Effector memory CD4-positive, alpha-beta T cell (primary cell): ENCODE results near the gene CYP21A2.
"Not testable (repeated sequence)": the region's sequence is repeated elsewhere in the genome, so short reads cannot be mapped to it uniquely, and the experiment has no call there.

Experiments
- DNase-seq, 3 donors: peaks; one replicate each; pipeline ENCODE4 v3.0.0-alpha.2; 2020
- H3K27ac ChIP-seq: 2 replicates; pipeline ENCODE4 v1.7.0; 2013; ENCODE audit warnings: mild to moderate bottlenecking, low read length, moderate library complexity; ENCODE audit not compliant: insufficient read depth, poor library complexity, severe bottlenecking
- H3K27me3 ChIP-seq: replicated peaks from 2 replicates; pipeline ENCODE4 v1.7.0; 2013; ENCODE audit warnings: mild to moderate bottlenecking, low read length; ENCODE audit not compliant: insufficient read depth, control insufficient read depth, poor library complexity, severe bottlenecking
- H3K36me3 ChIP-seq: 2 replicates; pipeline ENCODE4 v1.7.0; 2013; ENCODE audit warnings: mild to moderate bottlenecking, low read length, moderate library complexity; ENCODE audit not compliant: control insufficient read depth, insufficient read depth
- H3K4me1 ChIP-seq: 2 replicates; pipeline ENCODE4 v1.7.0; 2013; ENCODE audit warnings: low read length, mild to moderate bottlenecking; ENCODE audit not compliant: control insufficient read depth, insufficient read depth, poor library complexity, severe bottlenecking
- H3K4me3 ChIP-seq: 2 replicates; pipeline ENCODE4 v1.7.0; 2013; ENCODE audit warnings: low read length, low read depth, mild to moderate bottlenecking; ENCODE audit not compliant: insufficient read depth, poor library complexity, severe bottlenecking
- H3K9me3 ChIP-seq: 2 replicates; pipeline ENCODE4 v1.7.0; 2013; ENCODE audit warnings: mild to moderate bottlenecking, low read length, moderate library complexity; ENCODE audit not compliant: control insufficient read depth
- total RNA-seq, 3 donors: gene quantifications; one replicate each; lab custom pipeline; 2026; lab: John Stamatoyannopoulos, UW

CYP21A2 gene
- 0 to 0.17 (median 0) reads per million in 3 donors for total RNA-seq

DNA sequence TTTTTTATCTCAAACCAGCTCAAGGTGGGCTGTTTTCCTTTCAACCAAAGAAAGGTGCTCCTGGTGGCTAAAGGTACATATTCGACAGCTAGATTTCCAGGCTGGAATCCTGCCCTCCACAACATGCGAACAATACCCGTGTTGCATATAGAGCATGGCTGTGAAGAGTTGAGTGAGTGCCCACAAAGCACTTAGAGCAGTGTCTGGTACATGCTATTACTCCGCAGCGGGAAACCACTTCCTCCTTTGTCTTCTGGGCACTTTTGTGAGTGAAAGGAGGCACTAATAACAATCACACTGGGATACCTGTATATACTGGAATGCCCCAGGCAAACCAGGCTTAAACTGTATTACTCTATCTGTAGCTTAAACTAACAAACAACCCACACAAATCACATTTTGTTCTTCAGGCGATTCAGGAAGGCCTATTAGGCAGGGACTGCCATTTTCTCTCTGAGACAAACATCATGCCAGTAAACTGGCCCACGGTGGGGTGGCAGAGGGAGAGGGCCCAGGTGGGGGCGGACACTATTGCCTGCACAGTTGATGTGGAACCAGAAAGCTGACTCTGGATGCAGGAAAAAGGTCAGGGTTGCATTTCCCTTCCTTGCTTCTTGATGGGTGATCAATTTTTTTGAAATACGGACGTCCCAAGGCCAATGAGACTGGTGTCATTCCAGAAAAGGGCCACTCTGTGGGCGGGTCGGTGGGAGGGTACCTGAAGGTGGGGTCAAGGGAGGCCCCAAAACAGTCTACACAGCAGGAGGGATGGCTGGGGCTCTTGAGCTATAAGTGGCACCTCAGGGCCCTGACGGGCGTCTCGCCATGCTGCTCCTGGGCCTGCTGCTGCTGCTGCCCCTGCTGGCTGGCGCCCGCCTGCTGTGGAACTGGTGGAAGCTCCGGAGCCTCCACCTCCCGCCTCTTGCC lies at the start of gene CYP21A2:
Gene CYP21A2 (plus strand): TSS at position 818 of the 927 bp plus-strand sequence. CDS start 8 bp downstream, at position 826.
- not testable (repeated sequence) for H3K4me1 ChIP-seq, H3K36me3 ChIP-seq, H3K27ac ChIP-seq, H3K4me3 ChIP-seq, H3K27me3 ChIP-seq, H3K9me3 ChIP-seq, DNase-seq

DNA sequence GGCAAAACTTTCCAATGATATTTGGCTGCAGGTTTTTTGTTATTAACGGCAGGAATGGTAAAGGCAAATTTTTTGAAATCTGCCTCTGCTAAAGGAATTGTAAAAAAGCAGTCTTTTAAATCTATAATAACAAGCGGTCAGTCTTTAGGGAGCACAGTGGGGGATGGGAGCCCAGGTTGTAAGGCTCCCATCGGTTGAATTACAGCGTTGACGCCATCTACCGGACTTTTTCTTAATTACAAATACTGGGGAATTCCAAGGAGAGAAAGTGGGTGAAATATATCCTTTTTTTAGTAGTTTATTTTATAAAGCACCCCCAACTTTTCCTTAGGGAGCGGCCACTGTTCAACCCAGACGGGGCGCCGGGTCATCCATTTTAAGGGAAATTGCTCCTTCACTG lies 48.9 kb upstream of the CYP21A2 start:
- DNase-seq, H3K36me3 ChIP-seq, H3K4me1 ChIP-seq, H3K4me3 ChIP-seq, H3K9me3 ChIP-seq, H3K27ac ChIP-seq, H3K27me3 ChIP-seq: not testable (repeated sequence)

DNA sequence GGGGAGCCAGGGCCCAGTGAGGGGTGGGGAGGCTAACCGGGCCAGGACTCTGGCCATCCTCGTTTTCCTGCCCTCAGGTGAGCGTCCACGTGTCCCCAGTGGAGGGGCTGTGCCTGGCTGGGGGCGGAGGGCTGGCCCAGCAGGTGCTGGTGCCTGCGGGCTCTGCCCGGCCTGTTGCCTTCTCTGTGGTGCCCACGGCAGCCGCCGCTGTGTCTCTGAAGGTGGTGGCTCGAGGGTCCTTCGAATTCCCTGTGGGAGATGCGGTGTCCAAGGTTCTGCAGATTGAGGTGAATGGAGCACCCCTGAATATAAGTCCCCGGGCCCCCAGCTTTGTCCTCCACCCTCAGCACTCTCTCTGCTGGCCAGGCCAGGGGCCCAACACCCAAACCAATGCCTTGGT lies 43.8 kb upstream of the CYP21A2 start:
- not testable (repeated sequence) for H3K27ac ChIP-seq, H3K27me3 ChIP-seq, DNase-seq, H3K4me3 ChIP-seq, H3K36me3 ChIP-seq, H3K4me1 ChIP-seq, H3K9me3 ChIP-seq

DNA sequence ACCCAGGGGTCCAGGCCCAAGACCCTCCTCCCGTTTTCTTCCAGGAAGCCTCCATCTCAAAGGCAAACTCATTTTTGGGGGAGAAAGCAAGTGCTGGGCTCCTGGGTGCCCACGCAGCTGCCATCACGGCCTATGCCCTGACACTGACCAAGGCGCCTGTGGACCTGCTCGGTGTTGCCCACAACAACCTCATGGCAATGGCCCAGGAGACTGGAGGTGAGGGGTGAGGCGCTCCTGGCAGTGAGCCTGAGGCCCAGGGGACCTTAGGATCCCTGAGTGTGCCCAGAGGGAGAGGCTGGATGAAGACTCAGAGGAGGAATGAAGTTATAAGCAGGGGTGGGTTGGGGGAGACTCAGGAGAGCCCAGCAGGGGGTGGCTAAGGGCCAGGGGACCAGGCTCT lies 41.8 kb upstream of the CYP21A2 start:
- not testable (repeated sequence) for H3K4me1 ChIP-seq, H3K4me3 ChIP-seq, H3K27me3 ChIP-seq, H3K27ac ChIP-seq, DNase-seq, H3K9me3 ChIP-seq, H3K36me3 ChIP-seq

DNA sequence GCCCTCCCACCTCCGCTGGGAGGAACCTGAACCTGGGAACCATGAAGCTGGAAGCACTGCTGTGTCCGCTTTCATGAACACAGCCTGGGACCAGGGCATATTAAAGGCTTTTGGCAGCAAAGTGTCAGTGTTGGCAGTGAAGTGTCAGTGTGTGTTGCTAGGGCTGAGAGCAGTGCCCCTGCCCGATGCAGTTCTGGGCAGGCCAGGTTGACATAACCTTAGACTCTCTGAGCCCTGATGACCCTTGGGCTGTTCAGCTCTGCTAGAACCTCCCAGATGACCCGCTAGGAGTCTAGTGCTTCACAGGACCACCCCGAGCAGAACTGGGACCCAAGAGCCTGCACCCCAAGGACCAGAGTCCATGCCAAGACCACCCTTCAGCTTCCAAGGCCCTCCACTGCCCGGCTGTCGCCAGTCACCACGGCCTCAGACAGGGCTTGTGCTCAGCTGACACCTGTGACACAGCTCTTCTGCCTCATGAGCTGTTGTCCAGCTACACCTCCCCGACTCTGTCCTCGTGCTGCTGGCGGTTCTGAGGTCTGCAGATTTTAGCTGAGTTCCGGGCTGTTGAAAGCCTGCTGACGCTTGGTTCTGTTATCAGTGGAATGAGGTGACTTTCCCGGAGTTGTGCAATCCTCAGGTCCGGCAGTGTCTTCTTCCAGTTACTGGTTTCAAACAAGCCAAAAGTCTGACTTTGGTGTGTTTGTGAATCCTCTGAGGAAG lies 35.5 kb upstream of the CYP21A2 start:
- not testable (repeated sequence) for H3K4me3 ChIP-seq, H3K27me3 ChIP-seq, H3K27ac ChIP-seq, DNase-seq, H3K9me3 ChIP-seq, H3K4me1 ChIP-seq, H3K36me3 ChIP-seq

DNA sequence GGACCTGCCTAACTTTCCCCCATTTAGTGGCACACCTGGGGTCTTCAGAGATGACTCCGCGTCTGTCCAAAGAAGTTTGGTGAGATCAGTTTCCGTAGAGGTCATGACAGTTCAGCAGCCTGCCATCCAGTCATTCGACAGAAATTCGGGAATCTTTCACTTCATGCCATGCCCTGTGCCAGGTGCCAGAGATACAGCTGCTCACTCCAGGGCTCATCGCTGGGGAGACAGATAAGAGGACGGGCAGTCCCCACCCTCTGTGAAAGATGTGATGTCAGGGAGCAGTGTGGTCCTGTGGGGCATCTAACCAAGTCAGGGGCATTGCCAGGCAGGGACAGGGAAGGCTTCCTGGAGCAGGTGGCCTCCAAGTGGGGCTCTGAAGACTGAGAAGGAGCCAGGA lies 34.9 kb upstream of the CYP21A2 start:
- H3K27ac ChIP-seq, H3K4me1 ChIP-seq, H3K27me3 ChIP-seq, H3K36me3 ChIP-seq, H3K9me3 ChIP-seq, H3K4me3 ChIP-seq, DNase-seq: not testable (repeated sequence)

DNA sequence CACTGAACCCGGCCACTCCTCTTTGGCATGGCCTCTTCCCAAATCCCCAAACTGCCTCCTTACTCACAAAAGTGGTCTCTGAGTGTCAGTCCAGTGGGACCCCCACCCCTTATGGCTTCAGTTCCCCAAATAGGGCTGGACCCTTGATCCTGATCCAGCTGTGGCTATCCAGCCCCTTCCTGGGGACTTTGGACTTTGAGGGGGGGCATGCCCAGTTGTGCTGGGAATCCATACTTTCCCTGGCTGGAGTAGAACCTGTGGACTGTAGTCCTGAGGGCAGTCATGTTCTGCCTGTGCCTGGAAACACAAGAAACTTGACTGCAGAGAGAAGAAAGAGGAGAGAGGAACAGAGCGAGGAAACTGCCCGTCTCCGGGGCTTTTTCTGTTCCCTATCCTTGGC lies 33.8 kb upstream of the CYP21A2 start:
- H3K4me1 ChIP-seq, H3K4me3 ChIP-seq, H3K27me3 ChIP-seq, DNase-seq, H3K27ac ChIP-seq, H3K36me3 ChIP-seq, H3K9me3 ChIP-seq: not testable (repeated sequence)

DNA sequence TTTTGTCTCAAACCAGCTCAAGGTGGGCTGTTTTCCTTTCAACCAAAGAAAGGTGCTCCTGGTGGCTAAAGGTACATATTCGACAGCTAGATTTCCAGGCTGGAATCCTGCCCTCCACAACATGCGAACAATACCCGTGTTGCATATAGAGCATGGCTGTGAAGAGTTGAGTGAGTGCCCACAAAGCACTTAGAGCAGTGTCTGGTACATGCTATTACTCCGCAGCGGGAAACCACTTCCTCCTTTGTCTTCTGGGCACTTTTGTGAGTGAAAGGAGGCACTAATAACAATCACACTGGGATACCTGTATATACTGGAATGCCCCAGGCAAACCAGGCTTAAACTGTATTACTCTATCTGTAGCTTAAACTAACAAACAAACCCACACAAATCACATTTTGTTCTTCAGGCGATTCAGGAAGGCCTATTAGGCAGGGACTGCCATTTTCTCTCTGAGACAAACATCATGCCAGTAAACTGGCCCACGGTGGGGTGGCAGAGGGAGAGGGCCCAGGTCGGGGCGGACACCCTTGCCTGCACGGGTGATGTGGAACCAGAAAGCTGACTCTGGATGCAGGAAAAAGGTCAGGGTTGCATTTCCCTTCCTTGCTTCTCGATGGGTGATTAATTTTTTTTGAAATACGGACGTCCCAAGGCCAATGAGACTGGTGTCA lies 33.2 kb upstream of the CYP21A2 start:
- H3K4me1 ChIP-seq, H3K9me3 ChIP-seq, H3K36me3 ChIP-seq, H3K27me3 ChIP-seq, H3K27ac ChIP-seq, H3K4me3 ChIP-seq, DNase-seq: not testable (repeated sequence)

DNA sequence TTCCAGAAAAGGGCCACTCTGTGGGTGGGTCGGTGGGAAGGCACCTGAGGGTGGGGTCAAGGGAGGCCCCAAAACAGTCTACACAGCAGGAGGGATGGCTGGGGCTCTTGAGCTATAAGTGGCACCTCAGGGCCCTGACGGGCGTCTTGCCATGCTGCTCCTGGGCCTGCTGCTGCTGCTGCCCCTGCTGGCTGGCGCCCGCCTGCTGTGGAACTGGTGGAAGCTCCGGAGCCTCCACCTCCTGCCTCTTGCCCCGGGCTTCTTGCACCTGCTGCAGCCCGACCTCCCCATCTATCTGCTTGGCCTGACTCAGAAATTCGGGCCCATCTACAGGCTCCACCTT lies 32.7 kb upstream of the CYP21A2 start:
- DNase-seq, H3K4me3 ChIP-seq, H3K27me3 ChIP-seq, H3K4me1 ChIP-seq, H3K36me3 ChIP-seq, H3K9me3 ChIP-seq, H3K27ac ChIP-seq: not testable (repeated sequence)

DNA sequence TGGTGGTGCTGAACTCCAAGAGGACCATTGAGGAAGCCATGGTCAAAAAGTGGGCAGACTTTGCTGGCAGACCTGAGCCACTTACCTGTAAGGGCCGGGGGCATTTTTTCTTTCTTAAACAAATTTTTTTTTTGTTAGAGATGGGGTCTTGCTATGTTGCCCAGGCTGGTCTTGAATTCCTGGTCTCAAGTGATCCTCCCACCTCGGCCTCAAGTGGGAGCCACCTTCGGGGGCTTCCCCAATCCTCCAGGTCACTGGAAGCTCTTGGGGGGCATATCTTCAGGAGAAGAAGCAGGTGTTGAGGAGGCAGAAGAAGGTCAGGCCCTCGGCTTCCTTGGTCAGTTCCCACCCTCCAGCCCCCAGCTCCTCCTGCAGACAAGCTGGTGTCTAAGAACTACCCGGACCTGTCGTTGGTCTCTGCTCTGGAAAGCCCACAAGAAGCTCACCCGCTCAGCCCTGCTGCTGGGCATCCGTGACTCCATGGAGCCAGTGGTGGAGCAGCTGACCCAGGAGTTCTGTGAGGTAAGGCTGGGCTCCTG lies 32.2 kb upstream of the CYP21A2 start:
- not testable (repeated sequence) for H3K27me3 ChIP-seq, H3K27ac ChIP-seq, DNase-seq, H3K9me3 ChIP-seq, H3K36me3 ChIP-seq, H3K4me3 ChIP-seq, H3K4me1 ChIP-seq
